Frontal cortex (tissue), 4 donors: Measurements from ENCODE around the gene ACR. TPM values are rescaled to one million over a fixed set of nuclear protein-coding genes. Genes with fewer than 3 reads are reported as not detected.

Source experiments
- DNase-seq, 2 donors: peaks; one replicate each; pipeline ENCODE4 v3.0.0; 2012; ENCODE audit warnings: low spot score in 2 of 2
- FAIRE-seq: peaks from 2 replicates; lab custom pipeline; 2012; peaks lifted over from hg19 to GRCh38; lab: Jason Lieb, UNC
- total RNA-seq: library from RNA; depleted of rRNA; stranded (reverse); fragments of >200 nt; gene quantifications from one replicate; pipeline ENCODE4 v1.2.3, GENCODE V29; 2014
- donor health status: control.
- donor health status: control.
- donor health status: control.

The ACR gene
- total RNA-seq: not detected

DNA sequence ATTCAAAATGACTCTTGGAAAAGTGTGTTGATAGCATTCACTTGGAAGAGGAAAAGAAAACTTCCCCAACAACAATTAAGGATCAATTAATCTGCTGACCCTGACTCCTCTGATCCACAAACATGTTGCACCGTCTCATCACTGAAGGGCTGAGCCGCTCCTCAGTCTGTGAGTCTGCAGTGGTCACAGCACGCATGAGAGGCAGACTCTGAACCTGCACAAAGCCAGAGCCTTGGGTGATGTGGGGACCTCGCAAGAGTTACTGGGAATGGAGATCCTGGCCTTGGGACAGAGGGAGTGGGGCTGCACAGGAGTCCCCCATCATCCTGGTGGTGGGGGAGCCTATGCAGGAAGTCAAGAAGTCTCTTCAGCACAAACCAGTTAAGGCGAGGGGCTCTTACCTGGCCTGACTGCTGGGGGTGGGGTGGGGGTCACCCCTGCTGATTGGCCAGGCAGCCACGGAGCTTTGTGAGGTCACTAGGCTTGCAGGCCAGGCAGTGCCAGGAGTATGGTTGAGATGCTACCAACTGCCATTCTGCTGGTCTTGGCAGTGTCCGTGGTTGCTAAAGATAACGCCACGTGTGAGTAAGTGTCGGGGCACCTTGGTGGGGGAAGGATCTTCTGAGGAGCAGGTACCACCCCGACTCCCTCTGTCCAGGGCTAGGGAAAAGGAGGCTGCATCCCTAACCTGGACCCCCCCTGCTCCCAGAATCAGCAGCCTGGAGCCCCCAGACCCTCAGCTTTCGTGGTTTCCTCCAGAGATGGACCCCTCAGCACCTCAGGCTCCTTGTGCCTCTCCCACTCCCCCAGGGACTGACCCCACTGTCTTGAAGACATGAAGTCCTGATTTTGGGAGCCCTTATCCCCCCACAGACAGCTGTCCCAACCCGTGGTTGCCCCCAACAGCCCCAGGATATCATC, at the start of gene ACR:
TSS of gene ACR (plus strand) at position 477 of the 921 bp plus-strand sequence. CDS start at position 509, 32 bp downstream.
- DNase-seq: no peak
- no peak for FAIRE-seq

DNA sequence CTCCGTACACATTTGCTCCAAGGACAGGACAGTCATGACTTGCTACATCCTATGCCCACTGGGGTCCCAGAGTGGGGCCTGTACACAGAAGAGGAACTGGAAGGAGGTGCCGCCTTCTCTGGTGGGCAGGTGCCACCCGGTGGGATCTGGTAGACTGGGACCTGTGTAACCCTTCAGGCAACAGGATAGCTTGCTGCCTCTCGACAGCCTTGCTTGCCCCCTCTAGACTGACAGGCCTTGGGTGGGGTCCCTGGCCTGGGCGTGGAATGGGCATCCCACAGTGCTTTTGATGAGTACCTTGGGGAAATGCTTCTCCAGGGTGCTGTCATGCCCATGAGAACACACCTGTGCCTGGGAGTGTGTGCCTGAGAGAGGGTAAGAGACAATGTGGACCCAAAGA, 49.6 kb upstream of the ACR start:
- DNase-seq: no peak
- FAIRE-seq: no peak

DNA sequence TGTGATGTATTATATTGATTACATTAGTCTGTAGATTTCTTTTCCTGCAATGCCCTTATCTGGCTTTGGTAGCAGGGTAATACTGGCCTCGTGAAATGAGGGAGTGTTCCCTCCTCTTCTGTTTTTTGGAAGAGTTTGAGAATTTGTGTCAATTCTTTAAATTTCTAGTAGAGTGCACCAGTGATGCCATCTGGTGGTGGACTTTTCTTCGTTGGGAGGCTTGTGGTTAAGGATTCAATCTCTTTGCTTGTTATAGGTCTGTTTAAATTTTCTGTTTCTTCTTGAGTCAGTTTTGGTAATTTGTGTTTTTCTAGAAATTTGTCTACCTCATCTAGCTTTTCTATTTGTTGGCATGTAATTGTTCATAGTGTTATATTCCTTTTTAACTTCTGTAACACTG, 46.5 kb upstream of the ACR start:
- DNase-seq (no peak), FAIRE-seq (no peak)

DNA sequence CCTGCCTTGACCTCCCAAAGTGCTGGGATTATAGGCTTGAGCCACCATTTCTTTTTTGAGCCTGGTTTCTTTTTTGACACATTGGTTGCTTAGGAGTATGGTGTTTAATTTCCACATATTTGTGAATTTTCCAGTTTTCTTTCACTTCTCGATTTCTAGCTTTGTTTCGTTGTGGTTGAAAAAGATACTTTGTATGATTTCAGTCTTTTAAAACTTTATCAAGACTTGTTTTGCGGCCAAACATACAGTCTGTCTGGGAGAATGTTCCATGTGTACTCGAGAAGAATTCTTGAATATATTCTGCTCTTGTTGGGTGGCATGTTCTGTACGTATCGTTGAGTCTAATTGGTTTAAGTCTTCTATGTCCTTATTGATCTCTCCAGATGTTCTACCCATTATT, 44.5 kb upstream of the ACR start:
- no peak for DNase-seq
- no peak for FAIRE-seq

DNA sequence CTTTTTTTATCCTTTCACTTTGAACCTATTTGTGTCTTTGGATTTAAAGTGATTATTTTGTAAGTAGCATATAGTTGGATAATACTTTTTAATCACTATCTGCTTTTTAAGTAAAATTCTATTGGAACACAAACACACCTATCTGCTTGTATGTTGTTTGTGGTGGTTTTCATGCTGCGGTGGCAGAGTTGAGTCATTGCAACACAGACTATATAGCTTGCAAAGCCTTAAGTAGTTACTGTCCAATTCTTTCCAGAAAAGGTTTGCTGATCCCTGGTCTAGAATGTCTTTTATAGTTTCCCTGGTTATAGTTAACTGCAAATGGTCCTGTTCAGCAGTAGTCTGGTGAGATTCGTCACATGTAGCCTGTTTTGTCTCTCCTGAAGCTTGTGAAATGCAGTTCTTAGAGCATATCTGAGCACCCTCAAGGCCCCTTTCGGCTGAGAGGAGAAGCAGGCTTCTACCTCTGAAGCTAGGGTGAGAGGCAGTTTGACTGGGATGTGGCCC, 43.9 kb upstream of the ACR start:
- FAIRE-seq (no peak), DNase-seq (no peak)

DNA sequence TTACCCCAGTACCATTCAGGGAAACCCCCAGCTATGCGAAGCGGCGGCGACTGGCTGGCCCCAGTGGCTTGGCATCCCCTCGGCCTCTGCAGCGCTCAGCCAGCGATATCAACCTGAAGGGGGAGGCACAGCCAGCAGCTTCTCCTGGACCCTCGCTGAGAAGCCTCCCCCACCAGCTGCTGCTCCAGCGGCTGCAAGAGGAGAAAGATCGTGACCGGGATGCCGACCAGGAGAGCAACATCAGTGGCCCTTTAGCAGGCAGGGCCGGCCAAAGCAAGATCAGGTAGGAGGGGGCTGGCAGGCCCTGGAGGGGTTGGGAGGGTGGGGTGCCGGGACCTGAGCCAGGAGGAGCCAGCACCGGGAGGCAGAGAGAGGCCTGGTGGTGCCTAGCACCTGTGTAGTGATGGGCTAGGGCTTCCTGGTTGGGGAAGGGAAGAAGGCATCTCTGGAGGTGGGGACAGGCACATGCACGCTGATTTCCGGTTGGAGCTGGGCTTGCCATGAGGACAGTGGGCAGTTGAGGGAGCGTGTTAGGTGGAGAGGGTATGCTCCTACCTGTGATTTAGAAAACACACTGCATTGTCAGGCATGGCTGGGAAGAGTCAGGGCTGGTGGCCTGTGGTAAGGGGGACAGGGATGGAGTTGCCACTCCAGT, 43.1 kb upstream of the ACR start:
- FAIRE-seq: no peak
- no peak for DNase-seq

DNA sequence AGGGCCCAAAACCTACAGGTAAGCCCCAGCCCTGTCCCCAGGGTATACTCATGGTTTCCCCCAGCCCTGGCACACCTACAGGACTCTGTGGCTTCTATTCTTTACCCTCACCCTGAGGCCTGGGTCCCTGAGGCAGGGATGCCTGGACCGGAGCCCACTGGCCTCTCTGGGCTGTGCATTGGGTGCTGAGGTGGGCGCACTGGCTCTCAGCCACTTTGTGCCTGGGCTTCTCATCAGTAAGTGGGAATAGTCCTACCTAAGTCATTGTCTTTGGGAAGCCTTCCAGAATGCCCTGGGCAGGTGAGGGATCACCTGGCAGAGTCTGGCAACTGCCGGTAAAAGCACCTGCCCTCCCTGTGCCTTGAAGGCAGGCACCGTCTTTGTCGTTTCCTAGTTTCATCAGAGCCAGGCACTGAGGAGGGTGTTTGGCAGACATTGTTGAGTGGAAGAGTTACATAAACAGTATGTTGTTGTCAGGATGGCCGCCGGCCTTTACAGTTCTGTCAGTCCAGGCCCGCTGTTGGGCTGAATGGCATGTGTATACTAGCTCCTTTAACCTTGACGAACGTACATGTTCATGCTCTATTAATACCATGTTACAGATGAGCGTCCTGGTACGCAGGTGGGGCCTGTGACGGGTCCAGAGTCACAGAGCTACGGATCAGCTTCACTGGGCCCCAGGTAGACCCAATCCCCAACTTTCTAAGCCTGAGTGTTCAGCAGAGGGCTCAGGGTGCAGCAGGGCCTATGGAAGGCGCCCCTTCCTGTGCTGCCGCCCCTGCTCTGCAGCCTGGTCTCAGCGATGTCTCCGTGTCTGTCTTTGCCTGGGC, 42.4 kb upstream of the ACR start:
- DNase-seq: no peak
- FAIRE-seq: no peak

DNA sequence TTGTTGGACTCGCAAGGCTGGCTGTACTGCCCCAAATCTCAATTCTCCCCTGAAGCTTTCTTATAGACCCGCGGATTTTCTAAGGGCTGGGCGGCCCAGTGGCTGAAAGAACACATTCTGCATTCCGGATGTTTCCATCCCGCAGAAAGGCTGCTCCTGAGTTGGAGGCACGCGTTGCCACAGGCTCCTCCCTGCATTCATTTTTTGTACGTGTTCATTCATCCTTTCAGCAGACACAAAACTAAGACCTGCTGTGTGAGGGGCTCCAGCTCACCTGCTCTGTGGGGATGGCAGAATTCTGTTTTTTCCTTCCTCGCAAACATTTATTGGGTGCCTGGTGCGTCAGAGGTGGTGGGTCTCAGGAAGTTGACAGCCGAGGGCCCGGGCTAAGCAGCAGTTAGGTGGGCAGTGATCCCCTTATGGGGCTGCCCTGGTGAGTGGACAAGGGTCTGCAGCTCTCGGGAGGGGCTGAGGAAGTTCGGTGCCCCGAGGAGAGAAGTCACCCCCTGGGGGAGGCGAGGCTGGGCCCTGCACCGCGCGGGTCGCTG, 41.7 kb upstream of the ACR start:
- FAIRE-seq (no peak), DNase-seq (no peak)

DNA sequence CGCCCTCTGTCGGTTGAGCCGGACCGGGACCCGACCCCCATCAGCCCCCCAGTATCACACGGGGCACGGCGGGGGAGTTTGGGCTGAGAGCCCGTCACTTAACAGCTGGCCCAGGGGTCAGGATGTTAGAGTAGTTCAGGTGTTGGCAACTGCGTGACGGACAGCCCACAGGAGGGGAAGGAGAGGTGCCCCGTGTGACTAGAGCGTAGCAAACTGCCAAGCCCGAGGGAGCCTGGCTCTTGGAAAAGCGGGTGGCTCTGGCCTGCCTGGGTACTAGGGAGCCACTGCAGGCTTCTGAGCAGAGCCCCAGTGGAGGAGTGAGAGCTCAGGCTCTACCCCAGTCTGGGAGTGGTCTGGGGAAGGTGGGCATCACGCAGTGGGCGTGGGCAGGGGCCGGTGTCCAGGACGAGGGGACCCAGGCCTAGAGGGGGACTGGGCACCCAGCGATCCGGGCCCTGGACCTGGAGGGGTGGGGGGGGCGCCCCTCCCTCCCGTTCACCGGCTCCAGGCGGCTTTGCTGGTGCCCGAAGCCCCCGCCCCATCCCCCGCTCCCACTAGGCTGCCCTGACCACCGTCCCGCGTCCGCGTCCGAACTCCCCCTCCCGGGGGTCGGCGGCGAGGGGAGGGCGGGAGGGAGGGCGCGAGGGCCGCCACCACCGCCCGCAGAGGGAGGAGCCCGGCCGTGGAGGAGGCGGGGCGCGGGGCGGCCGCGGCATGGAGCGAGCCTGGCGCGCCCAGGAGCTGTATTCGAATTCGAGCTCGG, 41.0 kb upstream of the ACR start:
- peak; percentile 71 to 81 for DNase-seq
- no peak for FAIRE-seq

DNA sequence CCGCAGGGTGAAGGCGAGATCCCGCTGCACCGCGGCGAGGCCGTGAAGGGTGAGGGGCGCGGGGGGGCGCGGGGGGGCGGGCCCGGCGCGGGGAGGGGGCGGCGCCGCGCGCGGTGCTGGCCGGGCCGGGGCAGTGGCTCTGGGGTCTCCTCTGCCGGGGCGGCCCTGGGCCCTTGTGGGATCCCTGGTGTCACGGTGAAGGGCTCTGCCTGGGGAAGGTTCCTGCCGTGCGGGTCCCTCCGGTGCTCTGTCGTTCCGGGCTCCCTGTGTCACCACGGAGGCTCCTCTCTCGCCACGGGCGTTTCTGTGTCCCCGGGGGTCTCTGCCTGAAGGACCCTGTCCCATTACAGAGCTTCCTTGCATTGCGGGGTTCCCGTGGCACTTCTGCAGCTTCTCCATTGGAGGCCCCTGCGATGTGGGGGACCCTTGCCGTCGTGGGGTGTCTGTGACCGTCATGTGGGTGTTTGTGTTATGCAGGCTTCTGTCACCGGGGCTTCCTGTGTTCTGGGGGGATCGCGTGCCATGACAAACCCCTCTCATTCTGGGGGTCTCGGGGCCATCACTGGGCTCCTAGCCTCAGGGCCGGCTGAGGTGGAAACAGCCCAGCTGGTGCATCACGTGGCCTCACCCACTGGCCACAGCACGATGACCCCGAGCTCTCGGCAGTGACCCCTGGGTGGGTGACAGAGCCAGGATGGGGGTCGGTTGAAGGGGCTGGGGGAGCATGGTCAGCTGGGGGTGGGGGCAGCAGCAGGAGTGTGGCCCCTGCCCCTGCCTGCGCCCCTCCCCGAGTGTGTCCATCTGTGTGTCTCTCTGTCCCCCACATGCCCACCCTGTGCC, 40.1 kb upstream of the ACR start:
- no peak for DNase-seq
- no peak for FAIRE-seq

DNA sequence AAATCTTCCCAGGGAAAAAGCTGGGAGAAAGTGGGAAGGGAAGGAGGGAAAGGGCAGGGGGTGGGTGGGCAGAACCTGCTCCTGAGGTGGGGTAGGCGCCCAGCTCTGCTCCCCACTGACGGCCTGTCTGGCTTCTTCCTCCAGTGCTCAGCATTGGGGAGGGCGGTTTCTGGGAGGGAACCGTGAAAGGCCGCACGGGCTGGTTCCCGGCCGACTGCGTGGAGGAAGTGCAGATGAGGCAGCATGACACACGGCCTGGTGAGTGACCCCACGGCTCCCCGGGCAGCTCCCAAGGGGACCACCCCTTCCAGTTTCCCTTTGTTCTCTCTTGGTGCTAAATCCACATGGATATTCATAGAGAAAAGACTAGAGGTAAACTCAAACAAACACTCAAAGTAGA, 39.5 kb upstream of the ACR start:
- no peak for DNase-seq
- no peak for FAIRE-seq

DNA sequence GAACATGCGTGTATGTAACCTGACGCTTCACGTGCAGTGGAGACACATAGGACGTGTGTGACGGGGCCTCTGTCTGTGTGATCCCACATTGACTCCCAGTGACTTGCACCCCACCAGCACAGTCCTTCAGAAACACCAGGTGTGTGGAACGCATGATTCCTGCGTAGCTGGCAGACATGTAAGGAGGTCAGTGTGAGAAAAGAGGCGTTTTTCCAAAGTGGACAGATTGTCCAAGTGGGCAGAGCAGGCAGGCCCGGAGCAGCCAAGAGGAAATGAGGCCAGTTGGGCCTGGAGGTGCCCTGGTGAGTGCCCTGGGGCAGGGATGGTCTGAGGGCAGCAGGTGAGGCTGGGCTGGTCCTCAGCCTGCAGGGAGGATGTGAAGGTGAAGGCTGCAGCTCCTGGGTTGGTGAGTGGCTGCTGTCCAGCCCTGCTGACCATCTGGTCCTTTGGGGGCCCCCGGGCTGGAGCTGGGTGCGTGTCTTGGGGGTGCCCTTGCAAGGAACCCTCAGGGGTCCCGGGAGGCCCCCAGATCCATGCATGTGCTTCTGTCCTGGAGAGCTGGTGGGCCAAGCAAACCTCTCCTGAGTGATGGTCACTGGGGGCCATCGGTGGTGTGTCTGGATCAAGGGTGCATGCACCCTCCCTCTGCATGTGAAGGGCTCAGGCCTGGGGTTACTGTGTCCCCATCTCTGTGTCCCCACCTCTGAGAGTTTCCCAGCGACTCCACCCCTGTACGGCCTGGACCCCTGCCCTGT, 38.8 kb upstream of the ACR start:
- DNase-seq: no peak
- no peak for FAIRE-seq

DNA sequence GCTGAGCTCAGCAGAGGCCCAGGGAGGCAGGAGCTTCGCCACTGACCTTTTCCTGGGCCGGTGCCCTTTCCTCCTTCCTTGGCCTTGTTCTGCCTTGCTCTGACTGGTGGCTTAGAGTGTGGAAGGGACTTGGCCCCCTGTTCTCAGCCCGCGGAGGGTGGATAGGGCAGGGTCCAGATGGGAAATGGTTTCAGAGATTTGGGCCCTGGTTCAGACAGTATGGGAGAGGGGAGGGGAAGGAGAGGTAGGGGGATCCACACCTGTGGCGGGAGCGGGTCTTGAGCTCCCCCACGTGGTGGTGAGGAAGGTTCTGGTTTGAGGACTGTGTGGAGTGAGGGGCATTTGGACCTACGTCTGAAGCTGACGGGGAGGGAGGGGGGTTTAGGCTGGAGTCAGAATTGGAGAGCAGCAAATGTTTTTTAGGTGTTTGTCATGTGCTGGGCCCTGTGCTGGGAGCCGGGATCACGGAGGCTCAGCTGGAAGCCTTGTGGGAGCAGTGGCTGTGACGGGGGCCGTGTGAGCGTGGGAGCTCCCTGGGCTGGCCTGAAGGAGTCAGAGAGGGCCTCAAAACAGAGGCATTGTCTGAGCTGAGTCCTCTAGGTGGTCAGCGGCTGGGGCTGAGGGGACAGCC, 38.1 kb upstream of the ACR start:
- no peak for DNase-seq
- no peak for FAIRE-seq

DNA sequence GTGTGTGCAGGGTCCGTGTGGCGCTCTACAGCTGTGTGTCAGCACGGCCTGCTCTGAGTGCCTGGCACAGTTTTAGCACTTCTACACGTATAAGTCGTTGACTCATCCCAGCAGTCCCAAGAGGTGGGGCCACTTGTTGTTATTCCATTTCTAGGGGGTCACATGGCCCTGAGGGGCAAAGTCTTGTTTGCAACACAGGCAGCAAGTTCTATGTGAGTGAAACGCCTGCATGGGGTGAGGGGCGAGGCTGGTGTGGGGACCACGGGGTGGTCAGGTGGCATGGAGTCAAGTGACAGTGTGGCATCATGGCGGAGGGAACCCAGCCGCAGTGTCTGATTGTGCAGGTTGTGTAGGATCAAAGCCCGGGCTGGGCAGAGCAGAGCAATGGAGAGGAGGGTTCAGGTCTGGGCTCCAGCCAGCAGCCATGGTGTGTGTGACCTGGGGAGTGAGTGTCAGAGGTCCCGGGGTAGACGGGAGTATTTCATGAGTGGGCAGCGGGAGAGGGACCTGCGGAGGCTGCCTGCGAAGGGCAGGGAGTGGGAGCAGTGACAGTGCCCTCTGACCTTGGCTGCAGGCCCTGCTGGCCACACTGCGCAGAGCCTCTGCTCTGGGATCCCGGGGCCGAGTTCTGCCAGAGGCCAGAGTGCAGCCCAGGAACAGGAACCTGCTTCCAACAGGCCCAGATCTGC, 37.5 kb upstream of the ACR start:
- no peak for DNase-seq

DNA sequence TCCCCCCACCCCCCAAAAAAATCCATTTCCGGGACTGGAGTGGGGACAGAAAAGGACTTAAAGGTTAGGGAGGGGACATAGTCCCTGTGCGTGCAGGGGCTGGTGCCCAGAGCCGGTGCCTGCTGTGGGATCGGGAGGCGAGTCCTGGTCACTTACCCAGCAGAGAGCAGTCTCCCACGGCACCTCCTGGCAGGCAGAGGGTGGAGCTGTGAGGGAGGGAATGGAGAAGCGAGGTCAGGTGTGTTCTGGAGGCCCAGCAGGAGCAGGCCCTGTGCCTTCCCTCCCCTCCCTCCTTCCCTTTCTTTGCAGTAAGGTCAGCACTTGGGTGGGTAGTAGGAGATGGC, 37.0 kb upstream of the ACR start:
- FAIRE-seq: no peak
- no peak for DNase-seq

More for the DNA sequence above, 37.5 kb upstream of the ACR start:
- no peak for FAIRE-seq

DNA sequence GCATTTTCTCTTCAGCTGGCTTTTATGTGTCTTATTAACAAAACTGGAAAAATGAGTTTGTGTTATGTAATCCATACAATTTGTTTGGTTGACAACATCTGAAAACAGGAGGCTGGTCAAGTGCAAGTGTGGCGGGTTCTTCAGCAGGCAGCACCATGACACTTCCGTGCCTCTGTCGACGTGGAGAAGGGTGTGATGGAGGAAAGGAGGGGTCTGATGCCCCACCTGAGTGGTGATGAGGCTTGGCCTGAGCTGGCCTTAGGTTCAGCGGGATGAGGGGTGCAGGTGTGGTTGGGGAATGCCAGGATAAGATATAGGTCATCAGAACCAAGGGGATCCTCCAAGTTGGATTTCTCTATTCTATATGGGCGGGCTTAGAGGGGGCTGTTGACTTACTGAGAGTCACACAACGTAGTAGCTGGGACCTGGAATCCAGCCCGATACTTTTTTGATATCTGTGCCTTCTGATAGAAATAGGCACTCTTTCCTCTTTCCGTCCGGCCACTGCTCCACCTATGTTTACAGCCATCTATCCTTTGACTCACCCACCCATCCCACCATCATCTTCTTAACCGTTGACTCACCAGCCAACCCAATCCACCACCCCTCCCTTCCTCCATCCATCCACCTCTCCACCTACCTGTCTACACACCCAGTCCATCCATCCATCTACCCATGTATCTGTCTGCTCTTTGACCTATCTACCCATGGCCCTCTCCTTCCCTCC, 36.4 kb upstream of the ACR start:
- no peak for FAIRE-seq
- DNase-seq: no peak
